SK-N-SH (cell line): ENCODE data around the gene SPIB. TPM values are rescaled to one million over a fixed set of nuclear protein-coding genes. Genes with fewer than 3 reads are reported as not detected.

Experiments used
- CTCF ChIA-PET: fragments of 300-600, 350-600 bp; formaldehyde crosslinking; extraction: SDS; loops from one replicate; lab custom pipeline; 2021; lab: Yijun Ruan, JAX
- POLR2A ChIA-PET: fragments of 350-600 bp; sonication (Branson Sonifier 250); formaldehyde crosslinking; extraction: SDS; loops from one replicate; lab custom pipeline; 2020; ENCODE audit warnings: antibody characterized with exemption, inconsistent platforms; lab: Yijun Ruan, JAX
- DNase-seq: peaks from one replicate; pipeline ENCODE4 v3.0.0; 2012
- H2AFZ ChIP-seq: fragments of 200-600 bp; sonication (generic); 2 replicates; pipeline ENCODE4 v1.8.1; 2016; ENCODE audit warnings: antibody characterized with exemption, mild to moderate bottlenecking, low read depth
- H3F3A ChIP-seq: fragments of 200-600 bp; sonication (generic); replicated peaks from 2 replicates; pipeline ENCODE3; 2016; ENCODE audit warnings: antibody characterized with exemption, mild to moderate bottlenecking; ENCODE audit not compliant: insufficient read depth
- H3K27ac ChIP-seq, 2 experiments: fragments of 200-500 bp in 1 of 2; fragments of 200-600 bp in 1 of 2; sonication (Bioruptor generic) in 1 of 2; sonication (generic), shearing (Covaris generic) in 1 of 2; 2 replicates each; pipeline versions ENCODE4 v1.5.1 to v1.6.1; 2014 to 2016; ENCODE audit warnings: low read depth in 2 of 2, inconsistent platforms in 1 of 2, low read length in 1 of 2, mild to moderate bottlenecking in 1 of 2, mixed read lengths in 1 of 2
- H3K27me3 ChIP-seq: fragments of 200-600 bp; sonication (generic), shearing (Covaris generic); 2 replicates; pipeline ENCODE4 v1.6.1; 2016; ENCODE audit warnings: mixed run types; ENCODE audit not compliant: insufficient read depth
- H3K36me3 ChIP-seq, 2 experiments: fragments of 200-500 bp in 1 of 2; fragments of 200-600 bp in 1 of 2; sonication (Bioruptor generic) in 1 of 2; sonication (generic) in 1 of 2; replicated peaks in 1 of 2; 2 replicates each; pipeline versions ENCODE3 to v1.5.1; 2014 to 2016; ENCODE audit warnings: low read length in 1 of 2, mild to moderate bottlenecking in 1 of 2; ENCODE audit not compliant: insufficient read depth in 2 of 2, control insufficient read depth in 1 of 2
- H3K4me1 ChIP-seq, 2 experiments: fragments of 200-500 bp in 1 of 2; fragments of 200-600 bp in 1 of 2; sonication (Bioruptor generic) in 1 of 2; sonication (generic), shearing (Covaris generic) in 1 of 2; 2 replicates each; pipeline versions ENCODE4 v1.5.1 to v1.6.1; 2014 to 2016; ENCODE audit warnings: low read depth in 1 of 2, low read length in 1 of 2, mixed run types in 1 of 2; ENCODE audit not compliant: insufficient read depth in 2 of 2, control insufficient read depth in 1 of 2
- H3K4me2 ChIP-seq: fragments of 200-600 bp; sonication (generic), shearing (Covaris generic); 2 replicates; pipeline ENCODE4 v1.6.1; 2017; ENCODE audit warnings: mixed run types
- H3K4me3 ChIP-seq, 2 experiments: fragments of 200-500 bp in 1 of 2; fragments of 200-600 bp in 1 of 2; sonication (Bioruptor generic) in 1 of 2; sonication (generic), shearing (Covaris generic) in 1 of 2; 2 replicates each; pipeline versions ENCODE4 v1.5.1 to v1.8.1; 2014 to 2016; ENCODE audit warnings: low read depth in 2 of 2, inconsistent platforms in 1 of 2, low read length in 1 of 2, mild to moderate bottlenecking in 1 of 2, mixed read lengths in 1 of 2, moderate library complexity in 1 of 2
- H3K79me2 ChIP-seq: fragments of 200-600 bp; sonication (generic); 2 replicates; pipeline ENCODE4 v1.8.1; 2017; ENCODE audit warnings: mild to moderate bottlenecking; ENCODE audit not compliant: insufficient read depth
- H3K9ac ChIP-seq: fragments of 200-600 bp; sonication (generic); 2 replicates; pipeline ENCODE4 v1.6.1; 2017; ENCODE audit warnings: mixed run types
- H3K9me2 ChIP-seq: fragments of 200-600 bp; sonication (generic); 2 replicates; pipeline ENCODE4 v1.6.1; 2017; ENCODE audit warnings: mixed run types
- H3K9me3 ChIP-seq: fragments of 200-600 bp; sonication (generic); 2 replicates; pipeline ENCODE4 v1.6.1; 2017; ENCODE audit warnings: mixed run types, mild to moderate bottlenecking, moderate library complexity
- H4K20me1 ChIP-seq: fragments of 200-600 bp; sonication (generic); 2 replicates; pipeline ENCODE4 v1.6.1; 2017; ENCODE audit warnings: mild to moderate bottlenecking, mixed run types; ENCODE audit not compliant: insufficient read depth
- EP300 ChIP-seq, 2 experiments: IDR thresholded peaks; 2 replicates each; pipeline versions ENCODE4 v1.4.0 to v1.6.1; 2012; ENCODE audit warnings: borderline replicate concordance in 1 of 2, low read depth in 1 of 2, low read length in 1 of 2
- FOSL2 ChIP-seq: IDR thresholded peaks from 2 replicates; pipeline ENCODE4 v1.4.0; 2012; ENCODE audit warnings: low read depth, mild to moderate bottlenecking, moderate library complexity, borderline replicate concordance
- FOXJ3 ChIP-seq: sonication (generic); formaldehyde crosslinking; IDR thresholded peaks from 2 replicates; pipeline ENCODE4 v1.5.1; 2020; ENCODE audit warnings: mild to moderate bottlenecking, missing genetic modification reagents
- FOXM1 ChIP-seq: IDR thresholded peaks from 2 replicates; pipeline ENCODE4 v1.4.0; 2012; ENCODE audit warnings: low read depth, mild to moderate bottlenecking
- GABPA ChIP-seq: IDR thresholded peaks from 2 replicates; pipeline ENCODE4 v1.4.0; 2012; ENCODE audit warnings: low read depth, mild to moderate bottlenecking
- GATA2 ChIP-seq: sonication (generic); formaldehyde crosslinking; IDR thresholded peaks from 2 replicates; pipeline ENCODE4 v1.5.0; 2020; ENCODE audit warnings: mild to moderate bottlenecking, missing genetic modification reagents
- MEF2A ChIP-seq: IDR thresholded peaks from 2 replicates; pipeline ENCODE4 v1.4.0; 2012; ENCODE audit warnings: low read depth, borderline replicate concordance
- RCOR1 ChIP-seq: fragments of 150-350 bp; IDR thresholded peaks from 2 replicates; pipeline ENCODE4 v1.6.1; 2017; ENCODE audit warnings: antibody characterized with exemption, low read length
- REST ChIP-seq: IDR thresholded peaks from 2 replicates; pipeline ENCODE4 v1.6.1; 2012; ENCODE audit warnings: mild to moderate bottlenecking, low read depth, low read length, moderate library complexity
- SIN3A ChIP-seq: IDR thresholded peaks from 2 replicates; pipeline ENCODE4 v1.6.1; 2012; ENCODE audit warnings: low read depth, mild to moderate bottlenecking, low read length, moderate library complexity, borderline replicate concordance
- ZBTB33 ChIP-seq: IDR thresholded peaks from 2 replicates; pipeline ENCODE4 v1.4.0; 2012; ENCODE audit warnings: low read depth, borderline replicate concordance
- WGBS: methylation state at CpG from one replicate; pipeline ENCODE4 v1.1.6; 2017; ENCODE audit warnings: low lambda C conversion rate; 5-methylcytosine and 5-hydroxymethylcytosine counted together
- polyA plus RNA-seq, 3 experiments: library from polyadenylated mRNA; depleted of rRNA; stranded (reverse); fragments of >200 nt; gene quantifications; 2 replicates each; pipeline ENCODE4 v1.2.3, GENCODE V29; 2012
- TF ChIP-seq, protein P1 (sequence below): fragments of 150-350 bp; IDR thresholded peaks from 2 replicates; pipeline ENCODE4 v1.6.1; 2017; ENCODE audit warnings: antibody characterized with exemption, low read length, low read depth, borderline replicate concordance

The SPIB gene
- polyA plus RNA-seq, 1 of the 3 experiments (the other 2 are of a cell fraction), result not detected

GRCh38 chr19:50371914-50372475 lies 46.7 kb upstream of the SPIB start:
- 75% methylated on average over 10 of the region's 10 CpGs for WGBS
- no peak overlapping the region for H3K27ac ChIP-seq
- ChIA-PET POLR2A (no interaction called here), CTCF (interaction anchor here (1.3 to 2.4 kb wide), 2 partner anchors 12 to 89 kb away, joined by 3 to 7 read pairs; partner anchors contain the start of gene POLD1)
- H3K9ac ChIP-seq, result no peak overlapping the region
- no peaks in the 10 kb centered on the region for H3K27me3 ChIP-seq
- no peaks in the 10 kb centered on the region for H3K36me3 ChIP-seq
- DNase-seq, result no peak
- H3K4me3 ChIP-seq, result no peak overlapping the region
- H3K9me2 ChIP-seq, result no peaks in the 10 kb centered on the region
- no peak overlapping the region for H3K4me2 ChIP-seq
- H4K20me1 ChIP-seq, result peaks cover 1% of the 10 kb centered on the region
- no peaks in the 10 kb centered on the region for H3K79me2 ChIP-seq
- H2AFZ ChIP-seq, result no peak overlapping the region
- no peaks in the 10 kb centered on the region for H3K9me3 ChIP-seq
- TF ChIP-seq SIN3A (no peak), MEF2A (no peak), EP300 (IDR thresholded peaks at IDR 0.05; ENCODE audit: borderline replicate concordance in 1 of 2, low read depth in 1 of 2, low read length in 1 of 2) (no peak), ZBTB33 (no peak), FOXJ3 (CRISPR knock-in tag) (no peak), GATA2 (CRISPR knock-in tag) (no peak), GABPA (no peak), REST (no peak), RCOR1 (no peak), FOXM1 (no peak), FOSL2 (no peak)
- TF ChIP-seq, protein P1, sequence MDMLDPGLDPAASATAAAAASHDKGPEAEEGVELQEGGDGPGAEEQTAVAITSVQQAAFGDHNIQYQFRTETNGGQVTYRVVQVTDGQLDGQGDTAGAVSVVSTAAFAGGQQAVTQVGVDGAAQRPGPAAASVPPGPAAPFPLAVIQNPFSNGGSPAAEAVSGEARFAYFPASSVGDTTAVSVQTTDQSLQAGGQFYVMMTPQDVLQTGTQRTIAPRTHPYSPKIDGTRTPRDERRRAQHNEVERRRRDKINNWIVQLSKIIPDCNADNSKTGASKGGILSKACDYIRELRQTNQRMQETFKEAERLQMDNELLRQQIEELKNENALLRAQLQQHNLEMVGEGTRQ, result no peak
- TF ChIP-seq, all 33 proteins: peak for 0
- Histone ChIP-seq H3K4me1 (peaks cover 0 to 2% of the 10 kb centered on the region in 2 experiments; a peak in 2 of 4 replicates), H3F3A (peaks cover 18% of the 10 kb centered on the region)
